ENCODE results near the gene GGTLC1. TPM values are rescaled to one million over a fixed set of nuclear protein-coding genes. Genes with fewer than 3 reads are reported as not detected.
"Not testable (repeated sequence)": the region's sequence is repeated elsewhere in the genome, so short reads cannot be mapped to it uniquely, and the experiment has no call there.

GGTLC1 gene
- total RNA-seq, 1 donor from 2014 or later, result 57.2 TPM

- H3K9me3 ChIP-seq; intact Hi-C loops (cut with DNase I); H3K36me3 ChIP-seq; H3K27me3 ChIP-seq (ENCODE audit: low read depth); H3K4me1 ChIP-seq; ATAC-seq: not testable (repeated sequence)
- peak overlapping the region; percentile 43 for H3K4me3 ChIP-seq
- peak; percentile 64 for DNase-seq
- peak overlapping the region; percentile 83 for H3K27ac ChIP-seq
Measured at GRCh38 chr20:23982112-23983018, 6.2 kb downstream of the GGTLC1 start.

- DNase-seq; H3K4me1 ChIP-seq; intact Hi-C loops (cut with DNase I); H3K9me3 ChIP-seq; H3K36me3 ChIP-seq; ATAC-seq; H3K27me3 ChIP-seq (ENCODE audit: low read depth): not testable (repeated sequence)
- Histone ChIP-seq H3K27ac (peak overlapping the region; percentile 83), H3K4me3 (peak overlapping the region; percentile 43)
Measured at GRCh38 chr20:23981526-23981925, 7.1 kb downstream of the GGTLC1 start.

GRCh38 chr20:23981014-23981413, 7.6 kb downstream of the GGTLC1 start:
- H3K27me3 ChIP-seq (ENCODE audit: low read depth); ATAC-seq; H3K9me3 ChIP-seq; H3K36me3 ChIP-seq; intact Hi-C loops (cut with DNase I); H3K4me1 ChIP-seq: not testable (repeated sequence)
- Histone ChIP-seq H3K4me3 (peak overlapping the region; percentile 43), H3K27ac (peak overlapping the region; percentile 83)
- DNase-seq, result peak; percentile 83

- H3K4me1 ChIP-seq; intact Hi-C loops (cut with DNase I); DNase-seq; H3K9me3 ChIP-seq; H3K36me3 ChIP-seq; H3K27me3 ChIP-seq (ENCODE audit: low read depth): not testable (repeated sequence)
- Histone ChIP-seq H3K27ac (peak overlapping the region; percentile 83), H3K4me3 (peak overlapping the region; percentile 44)
- ATAC-seq, result peak; percentile 19 to 41
Measured at GRCh38 chr20:23979899-23980811, 8.4 kb downstream of the GGTLC1 start.

- DNase-seq; H3K27ac ChIP-seq; H3K9me3 ChIP-seq; H3K4me1 ChIP-seq; intact Hi-C loops (cut with DNase I); H3K36me3 ChIP-seq; H3K27me3 ChIP-seq (ENCODE audit: low read depth); ATAC-seq: not testable (repeated sequence)
- H3K4me3 ChIP-seq, result peak overlapping the region; percentile 44
Measured at GRCh38 chr20:23979380-23979779, 9.2 kb downstream of the GGTLC1 start.

GRCh38 chr20:23978457-23978856, 10.1 kb downstream of the GGTLC1 start:
- H3K27me3 ChIP-seq (ENCODE audit: low read depth); H3K4me1 ChIP-seq; H3K36me3 ChIP-seq; H3K9me3 ChIP-seq; intact Hi-C loops (cut with DNase I); ATAC-seq; DNase-seq; H3K4me3 ChIP-seq; H3K27ac ChIP-seq: not testable (repeated sequence)

GRCh38 chr20:23974966-23975365, 13.6 kb downstream of the GGTLC1 start:
- H3K36me3 ChIP-seq, result no peaks in the 10 kb centered on the region
- no peak for TF ChIP-seq CTCF (IDR thresholded peaks at IDR 0.05)
- intact Hi-C loops (cut with DNase I), result no loop called here
- H3K4me1 ChIP-seq, result no peaks in the 10 kb centered on the region
- ATAC-seq (no peak), DNase-seq (no peak)
- no peak overlapping the region for H3K27ac ChIP-seq
- H3K9me3 ChIP-seq, result no peaks in the 10 kb centered on the region
- H3K4me3 ChIP-seq, result no peak overlapping the region
- H3K27me3 ChIP-seq (ENCODE audit: low read depth), result no peaks in the 10 kb centered on the region

GRCh38 chr20:23971310-23971709, 17.3 kb downstream of the GGTLC1 start:
- H3K36me3 ChIP-seq, result no peaks in the 10 kb centered on the region
- ATAC-seq (no peak), DNase-seq (no peak)
- no peak overlapping the region for H3K4me3 ChIP-seq
- intact Hi-C loops (cut with DNase I), result no loop called here
- H3K4me1 ChIP-seq, result no peaks in the 10 kb centered on the region
- H3K27ac ChIP-seq, result no peak overlapping the region
- no peaks in the 10 kb centered on the region for H3K27me3 ChIP-seq (ENCODE audit: low read depth)
- TF ChIP-seq CTCF (IDR thresholded peaks at IDR 0.05), result no peak
- no peaks in the 10 kb centered on the region for H3K9me3 ChIP-seq

All from lower lobe of right lung (tissue), 2 donors.